Left lung (tissue), 10 donors: ENCODE measurements around the gene IGF1R. TPM values are rescaled to one million over a fixed set of nuclear protein-coding genes. Genes with fewer than 3 reads are reported as not detected.

Experiments used
- ATAC-seq: fragments of 200-7000 bp; cut with Tn5 transposase; one replicate; pipeline ENCODE4 v1.9.1; 2020; ENCODE audit warnings: moderate library complexity
- DNase-seq, 4 donors: peaks; one replicate each; pipeline ENCODE4 v3.0.0-alpha.2; 2013 to 2020
- H3K27ac ChIP-seq, 2 donors: fragments of 200-600 bp; sonication (generic) in 1 of 2; one replicate each; pipeline versions ENCODE4 v1.5.0 to v1.8.0; 2020 to 2021
- H3K27me3 ChIP-seq, 2 donors: fragments of 200-600 bp; sonication (generic) in 1 of 2; one replicate each; pipeline versions ENCODE4 v1.5.0 to v1.8.0; 2020 to 2021
- H3K36me3 ChIP-seq, 2 donors: fragments of 200-600 bp; sonication (generic) in 1 of 2; one replicate each; pipeline versions ENCODE4 v1.5.0 to v1.8.0; 2020 to 2021
- H3K4me1 ChIP-seq, 2 donors: fragments of 200-600 bp; one replicate each; pipeline ENCODE4 v1.8.0; 2021
- H3K4me3 ChIP-seq, 2 donors: fragments of 200-600 bp; sonication (generic) in 1 of 2; one replicate each; pipeline versions ENCODE4 v1.5.0 to v1.8.0; 2020 to 2021; ENCODE audit warnings: mild to moderate bottlenecking in 1 of 2
- H3K9me3 ChIP-seq, 2 donors: fragments of 200-600 bp; sonication (generic) in 1 of 2; one replicate each; pipeline versions ENCODE4 v1.5.0 to v1.8.0; 2020 to 2021
- intact Hi-C, 2 donors: fragments of 100-400 bp; cut with DNase I; formaldehyde crosslinking; loops; one replicate each; pipeline versions ENCODE4 v1.11.2 to v1.14.2; 2022
- polyA plus RNA-seq, 6 donors: library from polyadenylated mRNA; unstranded; fragments of 120-200 nt; gene quantifications; one replicate each; pipeline ENCODE4 v1.2.1, GENCODE V29; 2013; ENCODE audit not compliant: insufficient read length in 6 of 6
- total RNA-seq, 2 donors: library from RNA; stranded (reverse); fragmentation: NEBNext Ultra II Directional; extraction: Animal tissue kit (Norgen Biotek cat#: 25700); gene quantifications; one replicate each; pipeline ENCODE4 v1.2.1, GENCODE V29; 2021
- TF ChIP-seq, protein P1 (sequence below), 2 donors: fragments of 200-600 bp; sonication (generic) in 1 of 2; IDR thresholded peaks; one replicate each; pipeline versions ENCODE4 v1.5.0 to v1.8.0; 2021; ENCODE audit warnings: antibody characterized with exemption in 2 of 2
- donor health status: DM: no; HTN: yes; CAD: no.
- donor health status: DM: no; HTN: no; CAD: no.

Gene IGF1R
- total and polyA plus RNA-seq, 8 donors, result 32.0 to 41.0 (median 37.0) TPM

GRCh38 chr15:98853617-98854420 lies 205.5 kb downstream of the IGF1R start:
- H3K4me1 ChIP-seq, result peaks cover 25 to 75% of the 10 kb centered on the region in 2 donors
- H3K9me3 ChIP-seq, result no peaks in the 10 kb centered on the region
- H3K27me3 ChIP-seq, result no peaks in the 10 kb centered on the region
- intact Hi-C loops, result no loop called here
- peak overlapping the region; percentile 85 to 94 for H3K27ac ChIP-seq
- DNase-seq, result peak in 1 of 4 donors; percentile 51
- ATAC-seq, result peak; percentile 49
- no peaks in the 10 kb centered on the region for H3K36me3 ChIP-seq
- peak overlapping the region in 1 of 2 donors; percentile 73 for H3K4me3 ChIP-seq
- TF ChIP-seq, protein P1, sequence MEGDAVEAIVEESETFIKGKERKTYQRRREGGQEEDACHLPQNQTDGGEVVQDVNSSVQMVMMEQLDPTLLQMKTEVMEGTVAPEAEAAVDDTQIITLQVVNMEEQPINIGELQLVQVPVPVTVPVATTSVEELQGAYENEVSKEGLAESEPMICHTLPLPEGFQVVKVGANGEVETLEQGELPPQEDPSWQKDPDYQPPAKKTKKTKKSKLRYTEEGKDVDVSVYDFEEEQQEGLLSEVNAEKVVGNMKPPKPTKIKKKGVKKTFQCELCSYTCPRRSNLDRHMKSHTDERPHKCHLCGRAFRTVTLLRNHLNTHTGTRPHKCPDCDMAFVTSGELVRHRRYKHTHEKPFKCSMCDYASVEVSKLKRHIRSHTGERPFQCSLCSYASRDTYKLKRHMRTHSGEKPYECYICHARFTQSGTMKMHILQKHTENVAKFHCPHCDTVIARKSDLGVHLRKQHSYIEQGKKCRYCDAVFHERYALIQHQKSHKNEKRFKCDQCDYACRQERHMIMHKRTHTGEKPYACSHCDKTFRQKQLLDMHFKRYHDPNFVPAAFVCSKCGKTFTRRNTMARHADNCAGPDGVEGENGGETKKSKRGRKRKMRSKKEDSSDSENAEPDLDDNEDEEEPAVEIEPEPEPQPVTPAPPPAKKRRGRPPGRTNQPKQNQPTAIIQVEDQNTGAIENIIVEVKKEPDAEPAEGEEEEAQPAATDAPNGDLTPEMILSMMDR (IDR thresholded peaks at IDR 0.05), result no peak

- intact Hi-C loops, result no loop called here
- H3K9me3 ChIP-seq, result no peaks in the 10 kb centered on the region
- H3K27me3 ChIP-seq, result no peaks in the 10 kb centered on the region
- no peaks in the 10 kb centered on the region for H3K36me3 ChIP-seq
- no peak overlapping the region for H3K4me3 ChIP-seq
- peaks cover 25 to 81% of the 10 kb centered on the region in 2 donors for H3K4me1 ChIP-seq
- peak overlapping the region; percentile 85 to 94 for H3K27ac ChIP-seq
- DNase-seq (no peak), ATAC-seq (peak; percentile 0)
- TF ChIP-seq, protein P1 (IDR thresholded peaks at IDR 0.05), result no peak
These were observed 206.2 kb downstream of the IGF1R start for GRCh38 chr15:98854496-98854895.

GRCh38 chr15:98855067-98855814 lies 206.9 kb downstream of the IGF1R start:
- H3K4me1 ChIP-seq, result peaks cover 25 to 89% of the 10 kb centered on the region in 2 donors

GRCh38 chr15:98855815-98856531 lies 207.6 kb downstream of the IGF1R start:
- intact Hi-C loops, result no loop called here
- H3K4me1 ChIP-seq, result peaks cover 21 to 89% of the 10 kb centered on the region in 2 donors
- peak overlapping the region; percentile 65 to 85 for H3K27ac ChIP-seq
- H3K36me3 ChIP-seq, result no peaks in the 10 kb centered on the region
- ATAC-seq (no peak), DNase-seq (no peak)
- TF ChIP-seq, protein P1 (IDR thresholded peaks at IDR 0.05), result no peak
- no peaks in the 10 kb centered on the region for H3K9me3 ChIP-seq
- no peak overlapping the region for H3K4me3 ChIP-seq
- no peaks in the 10 kb centered on the region for H3K27me3 ChIP-seq

More at GRCh38 chr15:98855067-98855814, 206.9 kb downstream of the IGF1R start:
- H3K9me3 ChIP-seq, result no peaks in the 10 kb centered on the region
- intact Hi-C loops, result no loop called here
- no peaks in the 10 kb centered on the region for H3K27me3 ChIP-seq
- DNase-seq (no peak), ATAC-seq (no peak)
- TF ChIP-seq, protein P1 (IDR thresholded peaks at IDR 0.05), result no peak
- no peak overlapping the region for H3K4me3 ChIP-seq
- H3K36me3 ChIP-seq, result no peaks in the 10 kb centered on the region
- H3K27ac ChIP-seq, result peak overlapping the region; percentile 24 to 85
